ENCODE data around the gene DNAH14. TPM values are rescaled to one million over a fixed set of nuclear protein-coding genes. Genes with fewer than 3 reads are reported as not detected.

The DNAH14 gene
- total RNA-seq, 6 donors from 2014 or later = 2.1 to 26.5 (median 12.9) TPM

GRCh38 chr1:225362805-225363204 lies 433.3 kb downstream of the DNAH14 start:
- Histone ChIP-seq H3K9me3 (no peaks in the 10 kb centered on the region), H3K4me1 (no peaks in the 10 kb centered on the region), H3K4me3 (no peak overlapping the region), H3K27ac (no peak overlapping the region), H3K36me3 (no peaks in the 10 kb centered on the region), H3K27me3 (no peaks in the 10 kb centered on the region)
- TF ChIP-seq CTCF (IDR thresholded peaks at IDR 0.05) = no peak
- no peak for TF ChIP-seq POLR2A (IDR thresholded peaks at IDR 0.05)
- TF ChIP-seq POLR2AphosphoS5 (IDR thresholded peaks at IDR 0.05) = no peak
- no peak for TF ChIP-seq EP300 (IDR thresholded peaks at IDR 0.05)
- ATAC-seq (ENCODE audit: low FRiP score in 2 of 2) (no peak), DNase-seq (no peak)

- no peak for DNase-seq
- 88 to 93% methylated on average over 6 of the region's 6 CpGs for WGBS, 2 donors
- Histone ChIP-seq H3K36me3 (no peaks in the 10 kb centered on the region), H3K27ac (no peak overlapping the region), H3K27me3 (no peaks in the 10 kb centered on the region), H3K9me3 (no peaks in the 10 kb centered on the region), H3K4me1 (no peaks in the 10 kb centered on the region), H3K4me3 (no peak overlapping the region)
- TF ChIP-seq POLR2AphosphoS5 (IDR thresholded peaks at IDR 0.05) (no peak), CTCF (IDR thresholded peaks at IDR 0.05) (no peak), EP300 (IDR thresholded peaks at IDR 0.05) (no peak), POLR2A (IDR thresholded peaks at IDR 0.05) (no peak)
- no peak for ATAC-seq (ENCODE audit: low FRiP score in 2 of 2)
Observed at GRCh38 chr1:225364439-225364838, 435.0 kb downstream of the DNAH14 start.

GRCh38 chr1:225366018-225366417 lies 436.5 kb downstream of the DNAH14 start:
- Histone ChIP-seq H3K27ac (no peak overlapping the region), H3K9me3 (no peaks in the 10 kb centered on the region), H3K36me3 (no peaks in the 10 kb centered on the region), H3K4me3 (no peak overlapping the region), H3K27me3 (no peaks in the 10 kb centered on the region), H3K4me1 (no peaks in the 10 kb centered on the region)
- TF ChIP-seq POLR2A (IDR thresholded peaks at IDR 0.05) = no peak
- TF ChIP-seq POLR2AphosphoS5 (IDR thresholded peaks at IDR 0.05) = no peak
- no peak for TF ChIP-seq CTCF (IDR thresholded peaks at IDR 0.05)
- no peak for TF ChIP-seq EP300 (IDR thresholded peaks at IDR 0.05)
- DNase-seq = no peak
- no peak for ATAC-seq (ENCODE audit: low FRiP score in 2 of 2)

- DNase-seq (no peak), ATAC-seq (ENCODE audit: low FRiP score in 2 of 2) (no peak)
- Histone ChIP-seq H3K4me1 (no peaks in the 10 kb centered on the region), H3K27ac (no peak overlapping the region), H3K27me3 (no peaks in the 10 kb centered on the region), H3K4me3 (no peak overlapping the region), H3K36me3 (no peaks in the 10 kb centered on the region), H3K9me3 (no peaks in the 10 kb centered on the region)
- 19 to 39% methylated on average over 1 of the region's 1 CpG for WGBS, 2 donors
- no peak for TF ChIP-seq EP300 (IDR thresholded peaks at IDR 0.05)
- TF ChIP-seq POLR2A (IDR thresholded peaks at IDR 0.05) = no peak
- no peak for TF ChIP-seq CTCF (IDR thresholded peaks at IDR 0.05)
- TF ChIP-seq POLR2AphosphoS5 (IDR thresholded peaks at IDR 0.05) = no peak
Observed at GRCh38 chr1:225366552-225366951, 437.1 kb downstream of the DNAH14 start.

- H3K4me1 ChIP-seq = no peaks in the 10 kb centered on the region
- H3K27ac ChIP-seq = no peak overlapping the region
- 72 to 73% methylated on average over 3 of the region's 3 CpGs for WGBS, 2 donors
- H3K36me3 ChIP-seq = no peaks in the 10 kb centered on the region
- H3K4me3 ChIP-seq = no peak overlapping the region
- H3K27me3 ChIP-seq = no peaks in the 10 kb centered on the region
- ATAC-seq (ENCODE audit: low FRiP score in 2 of 2) (no peak), DNase-seq (no peak)
- no peaks in the 10 kb centered on the region for H3K9me3 ChIP-seq
- TF ChIP-seq EP300 (IDR thresholded peaks at IDR 0.05) (no peak), POLR2A (IDR thresholded peaks at IDR 0.05) (no peak), CTCF (IDR thresholded peaks at IDR 0.05) (no peak), POLR2AphosphoS5 (IDR thresholded peaks at IDR 0.05) (no peak)
Observed at GRCh38 chr1:225368036-225368552, 438.6 kb downstream of the DNAH14 start.
